ENCODE data around the gene TMEM164.

GRCh38 chrX:110188701-110189558 is 186.0 kb downstream of the TMEM164 start:
- TF ChIP-seq CTCF (IDR thresholded peaks at IDR 0.05; ENCODE audit: low read length) (no peak), EZH2 (optimal IDR thresholded peaks at IDR 0.05; ENCODE audit: low read depth, low read length) (no peak), EZH2phosphoT487 (IDR thresholded peaks at IDR 0.05; ENCODE audit: low read length) (no peak)

Data from MM.1S (cell line).